Breast epithelium (tissue), 4 donors: ENCODE results near the gene OSBPL5. TPM values are rescaled to one million over a fixed set of nuclear protein-coding genes. Genes with fewer than 3 reads are reported as not detected.

Experiments
- DNase-seq, 2 donors: peaks; one replicate each; pipeline ENCODE4 v3.0.0-alpha.2; 2019; ENCODE audit warnings: low spot score in 2 of 2
- H3K27ac ChIP-seq, 2 donors: fragments of 200-600 bp; sonication (generic) in 1 of 2; one replicate each; pipeline ENCODE4 v1.5.1; 2016 to 2019; ENCODE audit warnings: mild to moderate bottlenecking in 1 of 2
- H3K27me3 ChIP-seq, 2 donors: fragments of 200-600 bp; sonication (generic) in 1 of 2; one replicate each; pipeline versions ENCODE4 v1.5.1 to v1.6.0; 2017 to 2019; ENCODE audit warnings: control low read depth in 1 of 2, mild to moderate bottlenecking in 1 of 2
- H3K36me3 ChIP-seq: fragments of 200-600 bp; one replicate; pipeline ENCODE4 v1.5.1; 2019
- H3K4me1 ChIP-seq, 2 donors: fragments of 200-600 bp; sonication (generic); one replicate each; pipeline ENCODE4 v1.5.1; 2016 to 2019; ENCODE audit warnings: control low read depth in 1 of 2
- H3K4me3 ChIP-seq, 3 donors: fragments of 200-600 bp; sonication (generic); 1 replicate in 2 of 3; 2 replicates in 1 of 3; pipeline ENCODE4 v1.5.1; 2016 to 2019; ENCODE audit warnings: mild to moderate bottlenecking in 3 of 3, moderate library complexity in 2 of 3
- H3K9me3 ChIP-seq, 2 donors: fragments of 200-600 bp; sonication (generic) in 1 of 2; one replicate each; pipeline ENCODE4 v1.5.1; 2016 to 2019; ENCODE audit warnings: control low read depth in 1 of 2
- CTCF ChIP-seq, 3 donors: fragments of 450-650 bp; IDR thresholded peaks; one replicate each; pipeline ENCODE4 v1.5.1; 2016 to 2017; ENCODE audit warnings: antibody characterized with exemption in 3 of 3, mild to moderate bottlenecking in 3 of 3, moderate library complexity in 3 of 3
- POLR2A ChIP-seq: fragments of 450-650 bp; IDR thresholded peaks from one replicate; pipeline ENCODE4 v1.6.1; 2016; ENCODE audit warnings: antibody characterized with exemption, mild to moderate bottlenecking, moderate library complexity
- POLR2AphosphoS5 ChIP-seq, 3 donors: sonication (generic); formaldehyde crosslinking; IDR thresholded peaks; one replicate each; pipeline ENCODE4 v1.6.1; 2017; ENCODE audit warnings: antibody characterized with exemption in 3 of 3
- intact Hi-C: fragments of 100-400 bp; cut with DNase I; formaldehyde crosslinking; loops from one replicate; pipeline ENCODE4 v1.15.1; 2023; ENCODE audit warnings: low total_unique reads
- total RNA-seq, 3 donors: library from RNA; depleted of rRNA; stranded (reverse); fragments of >200 nt; gene quantifications; one replicate each; pipeline ENCODE4 v1.1.0, GENCODE V29; 2016

The OSBPL5 gene
- total RNA-seq, 3 donors from 2014 or later = 25.3 to 64.2 (median 27.8) TPM

- Histone ChIP-seq H3K9me3 (no peaks in the 10 kb centered on the region), H3K4me1 (peaks cover 5 to 7% of the 10 kb centered on the region in 2 donors), H3K36me3 (no peaks in the 10 kb centered on the region), H3K27me3 (no peaks in the 10 kb centered on the region), H3K4me3 (no peak overlapping the region), H3K27ac (peak overlapping the region in 1 of 2 donors; percentile 43)
- intact Hi-C loops = no loop called here
- DNase-seq = no peak
- TF ChIP-seq CTCF (IDR thresholded peaks at IDR 0.05) = no peak
- no peak for TF ChIP-seq POLR2A
- TF ChIP-seq POLR2AphosphoS5 (IDR thresholded peaks at IDR 0.05) = no peak
Measured at GRCh38 chr11:3133261-3134217, 31.6 kb downstream of the OSBPL5 start.

- Histone ChIP-seq H3K27ac (peak overlapping the region in 1 of 2 donors; percentile 43), H3K4me1 (peaks cover 5 to 7% of the 10 kb centered on the region in 2 donors), H3K27me3 (no peaks in the 10 kb centered on the region), H3K36me3 (no peaks in the 10 kb centered on the region), H3K4me3 (no peak overlapping the region), H3K9me3 (no peaks in the 10 kb centered on the region)
- DNase-seq = no peak
- TF ChIP-seq CTCF (IDR thresholded peaks at IDR 0.05) (no peak), POLR2AphosphoS5 (IDR thresholded peaks at IDR 0.05) (no peak), POLR2A (no peak)
- intact Hi-C loops = no loop called here
Measured at GRCh38 chr11:3132831-3133260, 32.3 kb downstream of the OSBPL5 start.

- H3K4me3 ChIP-seq = no peak overlapping the region
- no peaks in the 10 kb centered on the region for H3K27me3 ChIP-seq
- H3K27ac ChIP-seq = no peak overlapping the region
- intact Hi-C loops = no loop called here
- no peaks in the 10 kb centered on the region for H3K9me3 ChIP-seq
- no peak for DNase-seq
- TF ChIP-seq POLR2A = no peak
- TF ChIP-seq POLR2AphosphoS5 (IDR thresholded peaks at IDR 0.05) = no peak
- TF ChIP-seq CTCF (IDR thresholded peaks at IDR 0.05) = no peak
- H3K36me3 ChIP-seq = no peaks in the 10 kb centered on the region
- H3K4me1 ChIP-seq = peaks cover 6 to 12% of the 10 kb centered on the region in 2 donors
Measured at GRCh38 chr11:3132271-3132781, 32.8 kb downstream of the OSBPL5 start.

- no peak for TF ChIP-seq CTCF (IDR thresholded peaks at IDR 0.05)
- TF ChIP-seq POLR2A = no peak
- TF ChIP-seq POLR2AphosphoS5 (IDR thresholded peaks at IDR 0.05) = no peak
- Histone ChIP-seq H3K9me3 (no peaks in the 10 kb centered on the region), H3K4me3 (no peak overlapping the region), H3K27me3 (no peaks in the 10 kb centered on the region), H3K4me1 (peaks cover 14 to 21% of the 10 kb centered on the region in 2 donors), H3K27ac (peak overlapping the region in 1 of 2 donors; percentile 73), H3K36me3 (no peaks in the 10 kb centered on the region)
- no peak for DNase-seq
- intact Hi-C loops = no loop called here
Measured at GRCh38 chr11:3131330-3131941, 33.7 kb downstream of the OSBPL5 start.
